GM18526 (cell line): ENCODE results near the gene UNC93B1.

Source experiments
- POLR2A ChIP-seq: IDR thresholded peaks from 3 replicates; pipeline ENCODE4 v1.6.1; 2011; ENCODE audit not compliant: insufficient read length; ENCODE audit errors: extremely low read depth

UNC93B1 gene

DNA sequence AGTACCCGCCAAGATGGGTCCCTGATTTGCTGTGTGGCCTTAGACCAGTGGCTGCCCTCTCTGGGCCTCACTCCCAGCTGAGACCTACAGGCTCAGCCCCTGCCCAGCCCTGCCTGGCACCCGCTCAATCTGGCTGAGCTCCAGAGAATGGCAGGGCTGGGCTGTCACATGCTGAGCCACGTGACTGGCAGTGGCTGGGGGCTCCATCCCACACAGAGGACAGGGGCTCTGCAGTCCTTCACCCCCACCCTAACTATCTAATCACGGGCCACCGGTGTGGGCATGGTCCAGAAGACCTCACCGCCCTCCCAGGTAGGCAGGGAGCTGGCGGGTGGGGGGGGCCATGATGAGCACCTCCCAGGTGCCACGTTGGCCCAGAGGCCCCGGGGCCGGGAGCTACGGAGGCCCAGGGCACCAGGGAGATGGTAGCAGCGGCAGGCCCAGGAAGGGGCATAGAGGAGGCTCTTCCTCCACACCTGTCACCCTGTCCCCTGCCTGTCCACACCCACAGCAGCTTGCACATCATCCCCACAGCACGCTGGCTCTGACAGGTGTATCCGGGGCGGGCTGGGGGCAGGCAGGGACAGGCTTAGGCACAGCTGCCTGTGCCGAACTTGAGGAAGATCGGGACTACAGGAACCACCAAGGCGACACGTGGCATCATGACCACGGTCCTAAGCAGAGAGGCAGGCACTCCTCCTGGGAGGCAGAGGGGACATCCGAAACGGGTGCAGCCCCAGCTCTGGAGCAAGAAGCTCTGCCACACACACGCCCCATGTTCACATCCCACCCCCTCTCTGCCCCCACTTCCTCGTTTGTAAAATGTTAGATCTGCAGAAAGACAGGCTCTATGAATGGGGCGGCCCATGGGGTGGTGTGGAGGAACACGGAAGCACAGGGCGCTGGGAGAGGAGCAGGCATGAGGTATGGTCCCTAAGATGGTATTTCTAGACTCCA, 4.8 kb upstream of the UNC93B1 start:
- no peak for TF ChIP-seq POLR2A

DNA sequence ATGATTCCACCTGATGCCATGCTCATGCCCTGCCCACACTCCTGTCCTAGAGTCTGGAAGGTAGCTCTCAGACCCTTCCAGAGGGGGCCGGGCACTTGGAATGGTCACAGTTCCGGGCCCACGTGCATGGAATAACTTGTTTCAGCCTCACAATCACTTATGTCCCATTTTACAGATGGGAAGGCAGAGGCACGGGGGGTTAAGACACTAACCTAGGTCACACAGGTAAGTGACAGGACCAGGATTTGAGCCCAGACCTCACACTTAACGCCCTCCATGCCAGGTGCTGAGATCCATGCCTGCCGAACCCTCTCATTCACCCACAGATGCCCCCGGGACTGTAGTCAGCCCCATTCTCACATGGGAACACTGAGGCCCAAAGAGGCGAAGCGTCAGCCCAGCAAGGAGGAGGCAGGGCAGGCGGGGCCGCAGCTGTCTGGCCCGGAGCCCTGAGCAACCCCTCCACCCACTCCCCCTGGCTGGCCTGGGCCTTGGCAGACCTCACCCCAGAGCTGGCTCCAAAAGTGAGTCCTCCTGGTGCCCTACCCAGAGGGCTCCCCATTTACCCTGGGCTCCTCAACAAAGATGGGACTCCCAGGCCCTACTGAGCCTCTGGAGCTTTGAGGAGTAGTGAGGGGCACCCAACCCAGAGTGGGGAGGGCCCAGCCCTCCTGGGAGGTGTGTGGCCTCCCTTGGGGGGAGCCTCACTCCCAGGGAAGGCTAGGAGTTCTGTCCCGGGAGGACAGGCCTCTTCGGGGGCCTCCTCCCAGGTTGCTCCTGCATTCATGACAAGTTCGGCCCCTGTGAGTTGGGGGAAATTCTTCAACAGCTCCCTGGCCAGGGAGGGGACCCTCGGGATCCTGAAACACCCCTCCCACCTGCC, 3.8 kb upstream of the UNC93B1 start:
- no peak for TF ChIP-seq POLR2A

DNA sequence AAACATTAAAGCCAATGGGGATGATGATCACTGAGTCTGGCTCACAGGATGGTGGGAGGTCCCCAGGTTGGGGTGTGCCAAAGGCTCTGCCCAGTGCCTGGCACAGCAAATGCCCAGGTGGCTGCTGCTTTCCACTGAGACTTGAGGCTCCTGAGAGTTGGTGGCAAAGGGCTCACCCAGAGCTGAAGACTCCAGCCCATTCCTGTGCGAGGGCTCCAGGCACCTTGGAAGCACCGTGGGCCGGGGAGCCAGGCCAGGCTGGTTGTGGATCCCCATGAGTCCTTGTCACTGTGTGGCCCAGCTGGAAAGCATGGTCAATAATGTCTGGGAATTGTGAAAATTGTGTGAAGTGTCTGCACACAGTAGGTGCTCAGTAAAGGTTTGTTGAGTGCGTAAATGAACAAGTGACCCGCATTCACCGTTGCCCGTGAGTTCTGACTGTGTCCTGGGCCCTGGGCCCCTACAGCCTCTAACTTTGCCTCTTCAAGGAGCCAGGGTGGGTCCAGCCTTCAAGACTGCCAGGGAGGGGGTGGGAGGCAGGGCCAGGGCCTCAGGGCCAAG, 2.8 kb upstream of the UNC93B1 start:
- TF ChIP-seq POLR2A = no peak

DNA sequence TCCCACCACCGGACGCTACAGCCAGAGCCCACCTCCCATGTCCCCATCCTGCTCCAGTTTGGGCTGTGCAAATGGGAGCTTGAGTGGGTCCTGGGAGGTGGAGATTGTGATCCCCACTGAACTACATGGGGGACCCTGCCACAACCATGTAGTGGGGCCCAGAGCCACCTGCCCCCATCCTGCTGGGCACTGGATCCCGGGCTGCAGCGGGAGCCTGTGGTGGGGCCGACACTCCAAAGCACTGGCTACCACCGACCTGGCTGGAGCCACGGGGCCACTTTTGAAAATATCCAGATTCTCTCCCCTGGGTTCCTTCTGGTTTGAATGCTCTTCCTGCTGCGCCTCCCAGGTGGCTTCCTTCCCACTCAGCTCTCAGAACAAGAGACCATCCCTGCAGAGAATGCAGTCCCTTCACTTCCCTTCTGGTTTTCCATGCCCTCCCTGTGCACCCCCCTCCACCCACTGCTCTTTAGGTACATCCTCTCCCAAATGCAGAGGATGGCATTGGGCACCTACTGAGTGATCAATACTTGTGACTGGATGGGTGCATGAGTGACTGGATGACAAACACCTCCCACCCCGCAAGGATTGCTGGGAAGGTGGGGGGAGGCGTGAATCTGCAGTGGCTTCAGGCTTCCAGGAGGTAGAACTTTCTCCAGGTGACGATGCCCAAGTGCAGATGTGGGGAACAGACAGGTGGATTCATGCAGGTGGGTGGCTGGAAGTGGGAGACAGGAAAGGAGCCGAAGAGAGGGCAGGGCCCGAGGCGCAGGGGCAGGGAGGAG, 846 bp upstream of the UNC93B1 start:
- no peak for TF ChIP-seq POLR2A

DNA sequence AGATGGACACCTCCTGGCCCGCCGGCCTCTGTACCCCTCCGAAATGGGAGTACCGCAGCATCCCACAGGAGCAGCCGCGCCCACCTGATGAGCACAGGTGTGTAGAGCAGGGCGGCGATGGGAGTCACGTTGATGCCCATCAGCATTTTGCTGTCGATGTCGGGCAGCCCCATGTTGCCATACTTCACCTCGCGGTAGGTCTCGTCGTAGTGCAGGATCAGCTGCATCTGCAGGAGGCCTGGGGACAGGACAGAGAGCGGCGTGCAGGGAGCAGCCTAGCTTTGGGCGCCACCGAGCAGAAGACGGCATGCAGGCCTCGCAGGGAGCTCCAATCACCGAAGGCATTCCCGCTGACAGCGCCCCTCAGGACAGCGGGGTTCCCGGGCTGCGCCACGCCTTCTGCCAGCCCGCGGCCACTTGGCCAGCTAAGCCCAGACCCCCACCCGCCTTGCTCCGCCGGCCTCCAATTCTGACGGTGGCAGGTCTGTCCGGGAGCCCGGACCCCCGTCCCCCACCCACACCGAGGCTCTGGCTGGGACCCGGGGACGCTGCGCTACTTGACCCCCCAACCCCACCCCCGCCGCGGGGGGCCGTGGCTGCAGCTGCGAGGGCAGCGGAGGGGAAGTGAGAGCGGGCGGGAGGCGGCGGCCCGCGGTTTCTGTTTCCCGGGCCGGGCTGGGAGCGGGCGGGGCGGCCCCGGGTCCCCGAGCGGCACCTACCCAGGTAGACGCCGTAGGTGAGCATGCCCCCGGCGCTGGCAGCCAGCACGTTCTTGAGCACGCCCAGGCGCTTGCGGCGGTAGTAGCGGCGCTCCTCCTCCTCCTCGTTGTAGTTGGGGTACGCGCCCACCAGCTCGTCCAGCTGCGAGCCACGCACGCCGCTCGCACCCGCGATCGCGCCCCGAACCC, 705 bp downstream of the UNC93B1 start:
- no peak for TF ChIP-seq POLR2A

DNA sequence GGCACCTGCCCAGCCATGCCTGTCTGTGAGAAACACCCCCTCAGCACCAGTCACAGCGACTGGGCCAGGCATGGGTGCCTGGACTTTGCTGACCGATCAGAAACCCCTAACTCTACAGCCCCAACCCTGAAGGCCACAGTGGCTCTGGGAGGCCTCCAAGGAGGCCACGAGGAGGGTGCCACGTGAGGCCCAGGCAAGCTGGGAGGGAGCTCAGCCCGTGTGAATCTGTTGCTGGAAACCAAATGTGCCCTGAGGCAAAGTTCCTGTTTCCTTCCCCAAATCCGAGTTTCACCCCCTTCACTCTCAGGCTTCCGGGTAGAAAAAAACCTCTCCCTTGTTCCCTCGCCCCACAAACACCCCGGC, 1.3 kb downstream of the UNC93B1 start:
- peak; percentile 47 for TF ChIP-seq POLR2A

DNA sequence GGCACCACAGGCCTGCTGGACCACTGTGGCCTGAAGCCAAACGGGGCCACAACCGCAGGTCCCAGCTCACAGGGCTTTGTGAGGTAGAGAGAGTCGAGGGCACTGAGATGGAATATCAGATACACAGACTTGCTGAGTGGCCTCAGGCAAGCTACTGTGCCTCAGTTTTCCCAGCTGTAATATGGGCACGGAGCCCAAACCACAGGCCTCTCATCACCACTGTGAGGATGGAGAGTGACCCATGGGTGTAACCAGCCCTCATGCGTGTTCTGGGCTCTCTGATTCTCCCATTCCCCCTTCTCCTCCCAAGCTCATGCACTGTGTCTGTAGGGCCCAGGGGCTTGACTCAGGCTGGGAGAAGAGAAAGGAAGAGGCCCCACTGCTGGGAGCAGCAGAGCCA, 4.2 kb downstream of the UNC93B1 start:
- no peak for TF ChIP-seq POLR2A

DNA sequence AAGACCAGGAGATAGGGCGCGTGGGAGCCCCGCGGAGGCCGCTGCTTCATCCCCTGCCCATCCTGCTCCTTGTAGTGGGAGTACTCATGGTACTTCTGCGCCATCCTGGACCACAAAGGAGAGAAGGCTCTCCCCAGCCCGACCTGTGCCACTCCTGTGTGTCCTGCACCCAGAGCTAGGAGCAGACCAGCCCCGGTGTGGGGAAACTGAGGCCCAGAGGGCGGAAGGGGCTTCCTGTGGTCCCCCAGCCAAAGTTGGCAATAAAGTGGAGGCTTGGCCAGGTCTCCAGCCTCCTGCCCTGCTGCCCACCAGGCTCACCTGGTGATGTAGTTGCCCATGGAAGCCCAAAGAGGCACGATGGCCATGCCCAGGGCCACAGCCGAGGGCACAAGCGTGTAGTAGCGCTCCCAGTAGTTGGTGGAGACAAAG, 4.7 kb downstream of the UNC93B1 start:
- TF ChIP-seq POLR2A = peak; percentile 23

DNA sequence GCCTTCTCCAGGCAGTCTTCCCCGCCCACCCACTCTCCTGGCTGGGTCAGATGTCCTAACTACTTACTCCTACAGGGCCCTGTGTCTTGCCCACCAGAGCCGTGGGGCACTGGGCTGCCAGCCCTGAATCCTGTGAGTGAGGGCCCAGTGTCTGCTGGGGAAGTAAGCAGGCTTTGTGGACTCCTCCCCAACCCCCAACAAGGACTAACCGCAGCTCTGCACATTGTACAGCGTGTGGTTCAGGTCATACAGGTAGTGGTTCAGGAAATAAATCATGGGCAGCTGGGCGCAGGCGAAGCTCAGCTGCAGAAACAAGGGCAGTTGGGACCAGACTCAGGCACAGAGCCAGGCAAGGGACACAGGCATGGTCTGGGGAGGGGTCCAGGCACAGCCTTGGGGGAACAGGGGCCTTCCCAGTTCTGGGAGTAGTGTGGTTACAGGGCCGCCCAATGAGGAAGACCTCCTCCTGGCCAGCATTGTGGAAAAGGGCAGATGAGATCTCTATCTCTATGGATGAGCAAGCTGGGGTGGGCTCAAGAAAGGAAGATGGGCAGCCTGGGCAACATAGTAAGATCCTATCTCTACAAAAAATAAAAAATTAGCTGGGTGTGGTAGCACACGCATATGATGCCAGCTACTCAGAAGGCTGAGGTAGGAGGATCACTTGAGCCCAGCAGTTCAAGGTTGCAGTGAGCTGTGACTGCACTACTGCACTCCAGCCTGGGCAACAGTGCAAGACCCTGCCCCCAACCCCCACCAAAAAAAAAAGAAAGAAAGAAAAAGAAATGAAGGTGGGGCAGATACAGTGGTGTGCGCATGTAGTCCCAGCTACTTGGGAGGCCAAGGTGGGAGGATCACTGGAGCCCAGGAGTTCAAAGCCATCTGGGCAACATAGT, 5.5 kb downstream of the UNC93B1 start:
- TF ChIP-seq POLR2A = no peak

DNA sequence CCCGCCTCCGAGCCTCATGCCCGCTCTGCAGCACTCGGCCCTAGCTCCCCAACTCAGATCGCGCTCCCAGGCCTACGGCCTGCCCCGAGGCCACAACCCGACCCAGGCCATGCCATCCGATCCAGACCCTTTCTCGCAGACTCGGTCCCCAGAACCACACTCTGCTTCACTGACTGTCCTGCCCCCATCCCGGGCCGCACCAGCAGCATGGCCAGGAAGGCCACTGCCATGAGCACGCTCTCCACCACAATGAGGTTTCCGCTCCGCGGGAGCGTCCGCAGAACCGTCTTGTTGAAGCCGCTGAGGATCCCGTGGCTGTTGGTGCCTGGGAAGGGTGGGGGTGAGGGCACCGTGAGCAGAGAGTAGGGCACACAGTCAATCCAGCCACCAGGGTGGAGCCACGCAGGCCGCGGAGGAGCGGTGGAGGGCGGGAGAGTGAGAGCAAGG, 6.4 kb downstream of the UNC93B1 start:
- TF ChIP-seq POLR2A = no peak

DNA sequence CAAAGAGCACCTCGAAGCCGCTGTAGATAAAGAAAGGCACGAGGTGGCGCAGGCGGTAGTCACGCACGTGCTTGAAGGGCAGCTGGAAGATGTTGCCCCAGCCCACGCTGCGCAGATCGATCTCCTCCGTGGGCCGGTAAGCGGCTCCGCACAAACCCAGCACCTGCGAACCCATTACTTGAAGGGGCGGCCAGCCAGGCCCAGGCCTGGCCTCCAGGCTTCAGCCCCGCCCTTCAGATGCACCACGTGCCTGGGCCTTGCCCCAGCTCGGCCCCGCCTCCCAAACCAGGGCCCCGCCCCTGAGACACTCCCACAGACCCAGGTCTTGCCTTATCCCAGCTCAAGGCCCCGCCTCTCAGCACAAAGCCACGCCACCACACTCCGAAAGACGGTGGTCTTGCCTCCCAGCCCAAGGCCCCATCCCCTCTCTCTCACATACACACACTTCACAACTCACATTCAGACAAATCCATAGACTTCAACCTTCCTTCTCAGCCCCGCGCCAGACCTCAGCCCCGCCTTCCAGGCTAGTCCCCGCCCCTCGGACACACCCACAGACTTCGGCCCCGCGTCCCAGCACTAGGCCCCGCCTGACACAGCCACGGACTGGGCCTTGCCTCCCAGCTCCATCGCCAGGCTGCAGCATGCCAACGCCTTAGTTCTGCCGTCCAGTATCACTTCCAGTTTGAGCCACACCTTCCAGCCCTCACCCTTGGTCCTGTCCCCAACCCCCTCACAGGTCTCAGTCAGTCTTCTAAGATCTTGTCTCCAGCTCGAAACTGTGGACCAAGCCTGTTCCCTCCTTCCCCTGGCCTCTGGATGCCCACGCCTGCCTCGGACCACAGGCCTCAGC, 7.0 kb downstream of the UNC93B1 start:
- TF ChIP-seq POLR2A = peak; percentile 8

DNA sequence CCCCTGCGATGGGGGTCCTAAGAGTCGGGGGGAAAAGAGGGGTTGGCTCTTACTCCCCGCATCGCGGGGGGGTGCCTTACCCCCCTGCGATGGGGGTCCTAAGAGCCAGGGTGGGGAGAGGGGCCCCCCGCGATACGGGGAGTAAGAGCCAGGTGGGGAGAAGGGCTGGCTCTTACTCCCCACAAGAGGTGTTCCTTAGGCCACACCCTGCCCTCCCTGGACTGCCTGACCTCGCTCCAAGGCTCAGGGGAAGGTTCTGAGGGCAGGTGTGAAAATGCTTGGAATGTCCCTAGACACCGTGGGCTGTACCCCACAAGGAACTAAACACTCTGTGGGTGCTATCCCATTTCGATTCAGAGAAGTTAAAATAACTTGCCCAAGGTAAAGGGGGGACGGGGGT, 7.8 kb downstream of the UNC93B1 start:
- no peak for TF ChIP-seq POLR2A
